ENCODE results near the gene CIC. TPM values are rescaled to one million over a fixed set of nuclear protein-coding genes. Genes with fewer than 3 reads are reported as not detected.

CIC gene
- total and polyA plus RNA-seq, 2 of the 13 experiments (the other 11 are each of a cell fraction or from before 2014, with no cell fraction given), result 5.9 to 8.0 TPM

GRCh38 chr19:42281146-42281826 lies 12.2 kb downstream of the CIC start (continued):
- TF ChIP-seq ZNF431 (CRISPR knock-in tag; IDR thresholded peaks at IDR 0.05; ENCODE audit: borderline replicate concordance, low read depth) (no peak), ZNF850 (CRISPR knock-in tag; conservative IDR thresholded peaks at IDR 0.05) (no peak), MTERF4 (CRISPR knock-in tag; IDR thresholded peaks at IDR 0.05) (peak; percentile 61; the same call in 1 of the 2 replicates), NR2F2 (IDR thresholded peaks at IDR 0.05; ENCODE audit: borderline replicate concordance, low read depth) (no peak), ZBTB43 (CRISPR knock-in tag; conservative IDR thresholded peaks at IDR 0.05) (no peak), GPN1 (CRISPR knock-in tag; IDR thresholded peaks at IDR 0.05; ENCODE audit: borderline replicate concordance) (no peak), ZNF816 (CRISPR knock-in tag; IDR thresholded peaks at IDR 0.05; ENCODE audit: borderline replicate concordance) (no peak), SAFB2 (CRISPR knock-in tag; IDR thresholded peaks at IDR 0.05; ENCODE audit: borderline replicate concordance, low read depth) (no peak), TRAFD1 (CRISPR knock-in tag; IDR thresholded peaks at IDR 0.05; ENCODE audit: borderline replicate concordance) (no peak), NCOA1 (CRISPR knock-in tag; IDR thresholded peaks at IDR 0.05) (0 out of 2 replicates have a peak, but pooled peaks have one; percentile 12), KDM5B (CRISPR knock-in tag; IDR thresholded peaks at IDR 0.05; ENCODE audit: borderline replicate concordance) (no peak), ZNF263 (CRISPR knock-in tag; IDR thresholded peaks at IDR 0.05) (no peak), GTF3A (CRISPR knock-in tag; conservative IDR thresholded peaks at IDR 0.05) (no peak), SAP130 (CRISPR knock-in tag; IDR thresholded peaks at IDR 0.05; ENCODE audit: low read depth) (no peak), PTBP1 (IDR thresholded peaks at IDR 0.05; ENCODE audit: low read depth, low read length, poor library complexity, severe bottlenecking) (no peak), RXRB (CRISPR knock-in tag; IDR thresholded peaks at IDR 0.05; ENCODE audit: borderline replicate concordance) (no peak), ZBTB39 (CRISPR knock-in tag; IDR thresholded peaks at IDR 0.05) (no peak), ZNF3 (CRISPR knock-in tag; IDR thresholded peaks at IDR 0.05) (no peak), ZKSCAN8 (CRISPR knock-in tag; IDR thresholded peaks at IDR 0.05; ENCODE audit: borderline replicate concordance) (no peak), HOXA9 (CRISPR knock-in tag; IDR thresholded peaks at IDR 0.05; ENCODE audit: borderline replicate concordance) (0 out of 2 replicates have a peak, but pooled peaks have one; percentile 14), ZNF740 (CRISPR knock-in tag; IDR thresholded peaks at IDR 0.05) (0 out of 2 replicates have a peak, but pooled peaks have one; percentile 24), SIX4 (CRISPR knock-in tag; IDR thresholded peaks at IDR 0.05) (no peak), ZNF780A (CRISPR knock-in tag; IDR thresholded peaks at IDR 0.05) (no peak), ZNF24 (IDR thresholded peaks at IDR 0.05) (no peak), NRL (CRISPR knock-in tag; IDR thresholded peaks at IDR 0.05; ENCODE audit: borderline replicate concordance) (no peak)
